ENCODE results near the gene CDKN1A.

CDKN1A gene

DNA sequence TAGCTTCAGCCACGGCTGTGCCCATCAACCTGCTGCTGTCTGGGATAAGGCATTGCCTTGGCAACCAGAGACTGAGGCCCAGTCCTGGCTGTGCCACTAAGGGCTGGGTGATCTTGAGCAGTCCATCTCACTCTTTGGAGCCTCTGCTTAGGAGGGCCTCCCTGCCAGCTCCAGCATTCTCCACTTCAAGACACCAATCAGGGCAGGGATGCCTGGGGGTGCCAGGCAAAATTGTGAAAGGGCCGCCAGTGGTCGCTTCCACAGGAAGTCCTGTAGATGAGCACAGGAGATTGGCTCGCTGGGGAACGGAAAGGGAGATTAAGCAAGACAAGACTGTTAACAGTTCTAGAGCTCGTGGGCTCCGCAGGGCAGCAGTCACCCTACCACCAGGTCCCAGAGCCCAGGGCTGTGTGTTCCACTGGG is 19.0 kb downstream of the CDKN1A start, which contains the start of gene RAB44:
Gene RAB44 (plus strand): TSS at position 346 of the 423 bp plus-strand sequence. CDS start 6,410 bp downstream, outside the sequence.
- TF ChIP-seq, protein P1, sequence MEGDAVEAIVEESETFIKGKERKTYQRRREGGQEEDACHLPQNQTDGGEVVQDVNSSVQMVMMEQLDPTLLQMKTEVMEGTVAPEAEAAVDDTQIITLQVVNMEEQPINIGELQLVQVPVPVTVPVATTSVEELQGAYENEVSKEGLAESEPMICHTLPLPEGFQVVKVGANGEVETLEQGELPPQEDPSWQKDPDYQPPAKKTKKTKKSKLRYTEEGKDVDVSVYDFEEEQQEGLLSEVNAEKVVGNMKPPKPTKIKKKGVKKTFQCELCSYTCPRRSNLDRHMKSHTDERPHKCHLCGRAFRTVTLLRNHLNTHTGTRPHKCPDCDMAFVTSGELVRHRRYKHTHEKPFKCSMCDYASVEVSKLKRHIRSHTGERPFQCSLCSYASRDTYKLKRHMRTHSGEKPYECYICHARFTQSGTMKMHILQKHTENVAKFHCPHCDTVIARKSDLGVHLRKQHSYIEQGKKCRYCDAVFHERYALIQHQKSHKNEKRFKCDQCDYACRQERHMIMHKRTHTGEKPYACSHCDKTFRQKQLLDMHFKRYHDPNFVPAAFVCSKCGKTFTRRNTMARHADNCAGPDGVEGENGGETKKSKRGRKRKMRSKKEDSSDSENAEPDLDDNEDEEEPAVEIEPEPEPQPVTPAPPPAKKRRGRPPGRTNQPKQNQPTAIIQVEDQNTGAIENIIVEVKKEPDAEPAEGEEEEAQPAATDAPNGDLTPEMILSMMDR (IDR thresholded peaks at IDR 0.05; ENCODE audit: control insufficient read depth, extremely low read depth, insufficient read depth) = no peak
- DNase-seq (ENCODE audit: low read depth) = no peak
- no peak within 1 kb of the TSS for H3K4me3 ChIP-seq (ENCODE audit: low read depth, low read length)

DNA sequence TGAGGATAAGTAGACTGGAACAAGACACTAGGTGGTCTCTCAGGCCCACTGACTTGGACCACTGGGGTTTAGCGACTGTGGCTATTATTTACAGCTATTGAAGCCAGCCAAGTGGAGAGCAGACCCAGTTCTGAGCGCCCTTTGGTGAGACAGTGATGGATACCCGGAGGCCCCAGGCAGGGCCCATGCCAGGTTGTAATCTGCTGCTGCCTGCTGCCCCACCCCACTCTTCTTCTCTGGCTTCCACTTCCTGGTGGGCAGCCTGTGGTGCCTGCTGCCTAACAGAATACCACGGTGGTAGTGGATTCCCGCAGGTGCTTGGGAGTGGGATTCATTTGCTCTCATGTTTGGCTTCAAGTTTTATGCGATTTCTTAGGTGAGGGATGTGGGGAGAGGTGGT is 19.7 kb downstream of the CDKN1A start:
- TF ChIP-seq, protein P1 (IDR thresholded peaks at IDR 0.05; ENCODE audit: control insufficient read depth, extremely low read depth, insufficient read depth) = no peak
- no peak overlapping the region for H3K4me3 ChIP-seq (ENCODE audit: low read depth, low read length)
- DNase-seq (ENCODE audit: low read depth) = no peak

DNA sequence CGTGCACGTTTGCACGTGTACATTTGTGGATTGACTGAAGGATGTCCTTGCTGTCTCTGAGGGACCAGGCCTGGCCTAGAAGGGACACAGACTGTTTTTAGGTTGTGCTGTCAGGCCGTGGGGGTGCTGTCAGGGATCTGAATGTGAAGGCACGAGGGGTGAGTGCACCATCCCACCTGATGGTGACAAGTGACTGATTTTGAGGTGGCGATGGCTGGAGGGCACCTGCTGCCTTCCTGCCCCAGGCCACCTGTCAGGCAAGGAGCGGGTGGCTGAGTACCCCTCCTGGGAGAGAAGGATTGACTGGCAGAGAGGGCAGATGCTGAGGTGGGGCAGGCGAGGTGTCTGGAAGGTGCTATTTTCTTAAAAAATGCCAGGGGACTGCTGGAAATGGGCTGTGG is 20.4 kb downstream of the CDKN1A start:
- H3K4me3 ChIP-seq (ENCODE audit: low read depth, low read length) = no peak overlapping the region
- TF ChIP-seq, protein P1 (IDR thresholded peaks at IDR 0.05; ENCODE audit: control insufficient read depth, extremely low read depth, insufficient read depth) = no peak
- DNase-seq (ENCODE audit: low read depth) = no peak

DNA sequence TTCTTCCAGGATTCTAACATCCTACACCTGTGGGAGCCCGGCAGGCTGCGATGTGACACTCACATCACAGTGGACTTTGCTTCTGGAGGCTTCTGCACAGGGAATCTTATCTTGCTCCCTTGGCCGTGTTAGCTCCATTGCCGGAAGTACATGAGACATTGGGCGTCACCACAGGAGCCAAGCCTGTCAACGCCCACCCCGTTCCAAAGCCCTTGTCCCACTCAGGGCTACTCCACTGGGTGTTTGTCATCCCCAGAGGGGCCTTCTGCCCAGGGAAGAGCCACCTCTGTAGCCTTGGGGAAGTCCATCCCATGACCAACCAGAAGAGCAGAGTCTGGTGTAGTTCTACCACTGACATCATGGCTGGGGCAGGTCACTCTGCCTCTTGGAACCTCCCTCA is 20.8 kb downstream of the CDKN1A start:
- TF ChIP-seq, protein P1 (IDR thresholded peaks at IDR 0.05; ENCODE audit: control insufficient read depth, extremely low read depth, insufficient read depth) = no peak
- H3K4me3 ChIP-seq (ENCODE audit: low read depth, low read length) = no peak overlapping the region
- no peak for DNase-seq (ENCODE audit: low read depth)

DNA sequence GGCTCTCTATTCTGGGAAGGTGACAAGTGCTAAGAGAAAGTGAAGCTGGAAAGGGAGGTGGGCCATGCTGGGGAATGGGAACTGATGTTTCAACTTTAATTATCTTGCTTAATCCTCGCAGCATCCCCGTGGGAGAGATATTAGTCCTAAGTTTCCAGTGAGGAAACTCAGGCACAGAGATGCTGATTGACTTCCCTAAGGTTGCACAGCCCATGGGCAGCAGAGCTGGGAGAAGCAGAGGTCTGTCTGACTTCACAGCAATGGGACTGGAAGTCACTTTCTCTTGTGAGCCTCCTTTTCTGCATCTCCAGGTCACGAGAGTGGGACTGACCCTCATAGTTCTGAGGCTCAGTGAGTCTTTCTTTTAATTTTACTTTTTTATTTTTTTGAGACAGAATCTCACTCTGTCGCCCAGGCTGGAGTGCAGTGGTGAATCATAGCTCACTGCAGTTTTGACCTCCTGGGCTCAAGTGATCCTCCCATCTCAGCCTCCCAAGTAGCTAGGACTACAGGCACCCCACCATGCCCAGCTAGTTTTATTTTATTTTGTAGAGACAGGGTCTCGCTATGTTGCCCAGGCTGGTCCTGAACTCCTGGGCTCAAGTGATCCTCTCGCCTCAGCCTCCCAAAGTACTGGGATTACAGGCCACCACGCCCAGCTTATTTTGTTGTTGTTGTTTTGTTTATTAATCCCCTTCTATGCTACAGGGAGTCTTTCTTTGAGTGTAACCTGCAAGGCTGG is 21.7 kb downstream of the CDKN1A start:
- DNase-seq (ENCODE audit: low read depth) = no peak
- no peak overlapping the region for H3K4me3 ChIP-seq (ENCODE audit: low read depth, low read length)
- TF ChIP-seq, protein P1 (IDR thresholded peaks at IDR 0.05; ENCODE audit: control insufficient read depth, extremely low read depth, insufficient read depth) = no peak

DNA sequence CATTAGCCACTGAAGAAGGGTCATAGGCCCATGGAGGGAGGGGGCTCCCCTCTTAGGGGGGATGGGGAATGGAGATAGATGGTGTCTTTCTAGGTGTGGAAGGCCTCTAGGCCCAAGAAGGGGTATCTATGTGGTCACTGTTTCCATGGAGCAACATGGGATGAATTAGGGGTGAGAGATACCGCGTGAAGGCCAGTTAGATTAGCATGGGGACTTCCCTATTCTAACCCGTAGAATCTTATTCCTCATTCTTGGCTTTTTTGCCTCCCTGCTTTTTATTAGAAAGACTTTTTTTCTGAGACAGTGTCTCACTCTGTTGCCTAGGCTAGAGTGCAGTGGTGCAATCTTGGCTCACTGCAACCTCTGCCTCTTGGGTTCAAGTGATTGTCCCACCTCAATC is 22.3 kb downstream of the CDKN1A start:
- no peak for DNase-seq (ENCODE audit: low read depth)
- H3K4me3 ChIP-seq (ENCODE audit: low read depth, low read length) = no peak overlapping the region
- TF ChIP-seq, protein P1 (IDR thresholded peaks at IDR 0.05; ENCODE audit: control insufficient read depth, extremely low read depth, insufficient read depth) = no peak
